GM18907 (cell line): ENCODE results near the gene DDX56.
"Not testable (repeated sequence)": the region's sequence is repeated elsewhere in the genome, so short reads cannot be mapped to it uniquely, and the experiment has no call there.

ENCODE experiments used
- ATAC-seq: cut with Tn5 transposase; IDR thresholded peaks from one replicate; pipeline ENCODE4 v1.9.1; 2021; ENCODE audit warnings: mild to moderate bottlenecking, moderate library complexity; ENCODE audit not compliant: unreplicated experiment

Gene DDX56

GRCh38 chr7:44599222-44599621, 25.5 kb upstream of the DDX56 start:
- ATAC-seq = no peak

GRCh38 chr7:44597181-44597580, 23.5 kb upstream of the DDX56 start:
- ATAC-seq = not testable (repeated sequence)

DNA sequence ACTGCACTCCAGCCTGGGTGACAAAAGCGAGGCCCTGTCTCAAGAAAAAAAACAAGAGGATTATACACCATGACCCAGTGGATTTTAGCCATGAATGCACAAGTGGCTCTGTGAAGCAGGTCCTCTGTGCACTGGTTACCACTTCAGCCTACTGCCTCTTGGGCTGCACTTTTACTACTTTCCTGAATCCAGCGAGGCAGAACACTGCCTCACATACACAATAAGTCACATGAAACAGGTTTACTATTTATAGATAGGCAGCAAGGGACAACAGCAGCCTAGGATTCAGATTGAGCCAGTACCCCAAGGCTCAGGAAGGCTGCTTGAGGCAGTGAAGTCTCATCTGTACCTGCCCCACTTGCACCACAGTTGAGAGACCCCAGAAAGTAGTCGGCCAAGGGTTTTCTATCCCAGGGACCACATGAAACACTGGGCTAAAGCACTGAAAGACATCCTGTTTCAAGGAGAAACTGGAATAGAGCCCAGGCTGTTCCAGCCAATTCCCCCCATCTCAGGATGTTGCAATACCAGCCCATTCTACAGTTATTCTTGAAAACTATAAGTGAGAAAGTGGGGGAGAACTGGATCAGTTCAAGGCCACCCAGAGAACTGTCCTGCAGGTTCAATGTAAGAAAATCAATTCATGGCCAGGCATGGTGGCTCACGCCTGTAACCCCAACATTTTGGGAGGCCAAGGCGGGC, 22.4 kb upstream of the DDX56 start:
- ATAC-seq = no peak

DNA sequence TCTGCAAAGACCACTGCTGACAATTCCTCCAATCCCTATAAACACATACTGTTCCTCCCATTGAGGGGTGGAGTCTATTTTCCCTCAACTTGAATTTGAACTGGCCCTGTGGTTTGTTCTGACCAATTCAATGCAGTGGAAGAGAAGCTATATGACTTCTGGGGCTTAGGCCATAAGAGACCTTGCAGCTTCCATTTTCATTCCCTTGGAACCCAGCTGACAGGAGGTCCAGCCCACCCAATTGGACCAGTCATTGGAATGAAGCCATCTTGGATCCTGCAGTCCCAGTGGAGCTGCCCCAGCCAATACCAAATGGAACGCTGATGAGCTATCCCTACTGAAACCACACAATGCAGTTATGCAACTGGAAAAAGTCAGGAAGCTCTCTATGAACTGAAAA, 17.2 kb upstream of the DDX56 start:
- ATAC-seq = no peak

- no peak for ATAC-seq
These were observed 14.4 kb upstream of the DDX56 start for GRCh38 chr7:44587843-44588711.

DNA sequence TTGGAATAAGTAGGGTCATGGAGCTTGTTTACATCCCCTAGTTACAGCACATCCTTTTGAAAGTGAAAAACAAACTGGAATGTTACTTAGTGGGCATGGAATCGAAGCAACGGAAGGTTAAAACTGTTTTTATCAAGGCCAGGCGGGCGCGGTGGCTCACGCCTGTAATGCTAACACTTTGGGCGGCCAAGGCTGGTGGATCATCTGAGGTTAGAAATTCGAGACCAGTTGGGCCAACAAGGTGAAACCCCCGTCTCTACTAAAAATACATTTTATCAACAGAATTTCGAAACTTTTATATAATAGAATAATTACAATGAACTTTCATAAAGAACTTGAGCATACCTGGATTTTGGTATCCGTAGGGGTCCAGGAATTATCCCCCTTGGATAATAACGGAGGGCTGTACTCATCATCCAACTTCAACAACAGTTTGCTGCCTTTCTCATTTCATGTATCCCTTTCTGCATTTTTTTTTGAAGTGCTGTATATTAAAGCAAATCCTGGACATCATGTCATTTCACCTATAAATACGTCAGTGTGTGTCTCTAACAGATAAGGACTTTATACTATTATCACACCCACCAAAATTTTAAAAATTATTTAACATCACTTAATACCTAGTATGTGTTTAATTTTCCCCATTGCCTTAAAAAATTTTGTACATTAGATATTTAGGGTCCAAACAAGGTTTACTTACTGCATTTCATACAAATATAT, 9.6 kb upstream of the DDX56 start:
- ATAC-seq = no peak

DNA sequence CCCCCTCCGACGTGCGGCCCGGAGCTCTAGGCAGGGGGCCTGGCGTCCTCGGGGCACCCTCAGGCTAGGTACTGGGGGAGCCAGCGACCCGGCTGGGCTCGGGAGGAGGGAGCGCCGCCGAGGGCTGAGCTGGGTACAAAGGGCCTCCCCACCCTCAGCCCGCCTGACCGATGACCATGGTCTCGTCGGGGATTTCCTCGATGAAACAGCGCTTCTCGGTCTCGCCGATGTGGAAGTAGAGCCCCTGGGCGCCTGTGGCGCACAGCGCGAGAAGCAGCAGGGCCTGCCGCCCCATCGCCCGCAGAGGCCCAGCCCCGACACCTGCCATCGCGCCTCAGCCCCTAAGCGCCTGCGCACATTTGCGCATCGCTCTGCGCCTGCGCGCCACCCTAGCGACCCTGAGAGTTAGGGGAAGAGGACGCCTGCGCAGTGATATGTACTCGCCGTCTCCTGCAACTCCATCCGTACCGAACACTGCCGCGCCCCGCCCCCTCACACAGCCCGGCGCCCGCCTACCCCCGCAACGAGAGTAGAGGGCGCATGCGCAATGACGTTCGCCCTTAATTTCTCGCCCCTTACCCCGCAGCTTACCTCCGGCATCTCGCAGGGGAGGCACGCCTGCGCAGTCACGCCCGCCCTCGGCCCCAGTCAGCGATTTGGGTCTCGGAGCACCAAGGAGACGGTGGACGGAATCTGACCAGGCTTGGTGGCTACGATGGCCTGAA, 8.3 kb upstream of the DDX56 start, which contains the start of gene TMED4:
Gene TMED4, minus strand, starts transcription at position 353 of the 725 bp plus-strand sequence. Its CDS starts 25 bp downstream, at position 328.
- ATAC-seq = peak; percentile 82

DNA sequence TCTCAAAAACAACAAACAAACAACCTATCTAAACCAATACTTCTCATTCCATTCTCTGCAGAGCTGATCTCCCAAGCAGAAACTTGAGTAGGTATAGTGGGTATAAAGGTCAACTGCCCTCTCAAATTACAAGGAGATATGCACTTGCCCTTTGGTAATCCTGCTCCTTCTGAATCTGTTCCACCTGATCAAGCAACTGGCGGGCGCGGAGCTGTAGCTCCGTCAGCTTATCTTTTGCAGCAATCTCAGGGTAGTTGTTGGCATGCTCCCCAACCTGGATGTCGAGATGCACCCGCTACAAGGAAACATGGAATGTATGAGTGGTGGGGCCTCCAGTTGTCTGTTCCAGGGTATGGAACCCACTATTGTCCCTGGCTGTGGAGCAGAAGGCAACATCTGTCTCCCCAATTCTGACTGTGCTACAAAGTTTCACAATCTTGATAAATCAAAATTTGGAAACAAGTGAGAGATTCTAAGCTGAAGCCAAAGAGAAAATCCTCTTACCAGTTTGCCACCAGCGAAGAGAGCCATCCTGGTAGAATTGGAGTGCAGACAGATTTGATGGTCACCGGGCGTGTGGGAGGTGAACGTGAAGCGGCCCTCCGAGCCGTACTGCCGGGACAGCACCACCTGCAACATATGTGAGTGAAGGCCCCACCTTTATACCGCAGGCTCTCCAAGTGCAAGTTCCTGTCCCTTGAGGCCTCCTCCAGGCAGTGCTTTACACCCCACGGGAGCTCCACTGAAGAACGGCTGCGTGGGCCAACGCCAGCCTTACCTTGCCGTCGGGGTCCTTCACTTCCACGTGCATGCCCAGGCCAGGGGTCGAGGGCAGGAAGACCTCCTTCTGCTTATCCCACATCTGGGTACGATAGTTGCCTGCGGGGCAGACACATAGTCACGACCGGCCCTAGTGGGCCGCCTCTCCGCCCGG, 7.5 kb upstream of the DDX56 start:
- peak; percentile 36 for ATAC-seq

GRCh38 chr7:44576228-44576627, 2.5 kb upstream of the DDX56 start:
- ATAC-seq = no peak

DNA sequence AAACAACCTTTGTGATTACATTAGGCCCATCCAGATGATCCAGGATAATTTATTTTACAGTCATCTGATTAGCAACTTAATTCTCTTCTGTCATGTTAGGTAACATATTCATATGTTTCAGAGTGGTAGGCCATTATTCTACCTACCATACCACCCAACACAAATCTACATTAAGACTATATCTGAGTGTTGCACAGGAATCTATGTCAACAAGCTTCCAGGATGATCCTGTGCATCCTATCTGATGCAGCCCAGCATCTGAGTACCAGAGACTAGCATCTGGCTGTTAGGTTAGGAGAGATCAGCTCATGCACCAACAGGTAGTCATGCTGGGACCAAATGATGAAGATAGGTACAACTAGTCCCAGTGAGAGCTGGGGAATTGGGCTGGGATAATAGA, 1.3 kb upstream of the DDX56 start:
- ATAC-seq = no peak

DNA sequence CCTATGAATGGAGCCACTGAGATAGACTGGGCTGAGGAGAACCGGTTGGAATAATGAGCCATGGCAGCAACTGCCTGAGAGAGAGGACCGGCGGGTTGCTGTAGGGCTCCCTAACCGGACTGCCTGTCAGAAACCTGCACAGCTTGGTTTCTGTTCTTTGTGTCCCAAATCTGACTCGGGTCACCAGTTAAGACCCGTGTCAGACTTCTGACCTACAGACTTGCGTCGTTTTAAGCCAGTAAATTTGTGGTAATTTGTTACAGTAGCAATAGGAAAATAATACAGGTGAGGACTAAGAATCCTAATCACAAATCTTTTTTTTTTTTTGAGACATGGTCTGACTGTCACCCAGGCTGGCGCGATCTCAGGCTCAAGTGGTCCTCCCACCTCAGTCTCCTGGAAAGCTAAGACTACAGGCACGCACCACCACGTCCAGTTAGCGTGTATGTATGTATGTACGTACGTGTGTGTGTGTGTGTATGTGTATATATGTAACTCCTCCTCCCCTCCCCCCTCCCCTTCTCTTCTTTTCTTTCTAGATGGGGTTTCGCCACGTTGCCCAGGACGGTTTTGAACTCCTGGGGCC, 672 bp upstream of the DDX56 start:
- peak; percentile 11 for ATAC-seq

- no peak for ATAC-seq
These were observed 937 bp downstream of the DDX56 start for GRCh38 chr7:44572771-44573170.

GRCh38 chr7:44569959-44570358, 3.7 kb downstream of the DDX56 start:
- no peak for ATAC-seq

- no peak for ATAC-seq
These were observed 4.7 kb downstream of the DDX56 start for GRCh38 chr7:44568771-44569560.

- ATAC-seq = no peak
These were observed 5.8 kb downstream of the DDX56 start for GRCh38 chr7:44567884-44568283.

DNA sequence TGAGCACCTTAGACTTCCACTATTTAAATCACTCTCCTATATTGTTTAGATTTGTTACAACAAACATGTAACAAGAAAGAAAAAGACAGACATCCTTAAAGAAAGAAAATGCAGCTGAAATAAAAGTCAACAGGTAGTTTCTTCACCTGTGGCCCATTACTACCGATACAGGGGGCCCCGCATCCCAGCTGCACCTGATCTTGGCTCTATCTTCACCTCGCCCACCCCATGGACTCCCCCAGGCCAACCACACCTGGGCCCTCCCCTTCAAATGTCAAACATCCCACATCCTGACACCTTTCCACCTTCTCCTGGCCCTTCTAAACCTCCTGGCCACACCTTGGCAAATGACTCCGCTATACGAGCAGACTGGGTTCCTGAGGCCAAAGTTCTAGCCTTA, 7.0 kb downstream of the DDX56 start:
- ATAC-seq = no peak

DNA sequence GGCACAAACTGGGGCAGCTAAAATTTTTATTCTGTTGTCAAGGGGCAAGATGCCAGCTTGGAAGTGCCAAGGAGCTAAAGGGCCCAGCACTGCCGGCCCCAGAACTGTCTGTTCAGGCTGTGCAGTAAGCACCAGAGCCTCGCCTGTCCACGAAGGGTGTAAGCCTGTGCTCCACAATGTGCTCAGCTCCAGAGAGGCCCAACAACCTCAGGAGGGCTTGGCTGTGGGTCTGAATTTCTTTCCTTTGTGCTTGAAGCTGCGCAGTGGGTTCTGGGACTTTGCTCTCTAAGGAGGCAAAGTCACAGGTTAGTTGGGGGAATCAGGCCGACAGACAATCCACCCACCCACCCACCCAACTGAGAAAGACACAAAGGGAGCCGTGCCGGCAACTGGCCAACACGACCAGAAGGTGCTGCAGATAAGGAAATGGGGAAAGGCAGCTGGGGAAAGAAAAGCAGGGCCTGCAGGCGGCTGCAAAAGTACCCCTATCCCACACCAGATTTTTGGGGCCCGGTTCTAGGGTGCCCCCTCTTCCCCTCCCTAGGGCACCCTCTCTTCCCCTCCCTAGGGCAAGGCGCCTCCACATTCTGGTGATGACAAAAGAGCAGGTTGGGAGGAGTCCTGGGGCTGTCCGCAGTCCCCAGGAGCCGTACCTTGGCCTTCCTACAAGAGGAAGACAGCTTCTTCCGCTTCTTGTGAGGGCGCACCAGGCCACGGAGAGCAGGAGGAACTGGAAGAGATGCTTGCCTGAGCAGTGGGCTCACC, 7.7 kb downstream of the DDX56 start:
- ATAC-seq = no peak
